Adrenal gland (tissue), 5 donors: ENCODE data around the gene ANKS1B.

Experiments used
- CTCF ChIP-seq, 6 experiments: fragments of 450-650 bp in 4 of 6; fragments of 200-600 bp in 2 of 6; sonication (generic) in 1 of 6; IDR thresholded peaks; 1 replicate in 5 of 6; 2 replicates in 1 of 6; pipeline versions ENCODE4 v1.5.1 to v1.8.0; 2016 to 2021; ENCODE audit warnings: antibody characterized with exemption in 6 of 6, mild to moderate bottlenecking in 2 of 6, moderate library complexity in 1 of 6
- POLR2A ChIP-seq, 2 donors: fragments of 450-650 bp; IDR thresholded peaks; one replicate each; pipeline ENCODE4 v1.6.1; 2017; ENCODE audit warnings: antibody characterized with exemption in 2 of 2, mild to moderate bottlenecking in 2 of 2, moderate library complexity in 1 of 2
- donor health status: DM: no; HTN: no; CAD: no.

- TF ChIP-seq CTCF (IDR thresholded peaks at IDR 0.05) (no peak), POLR2A (IDR thresholded peaks at IDR 0.05) (no peak)
Measured at GRCh38 chr12:99027461-99027860, 957.3 kb downstream of the ANKS1B start.
